Left hindlimb (tissue), 1 donor: ENCODE measurements around the gene SLC25A19.
A peak's percentile ranks its signal among the peaks of the same experiment; 100 is the strongest.
"Not testable (repeated sequence)": the region's sequence is repeated elsewhere in the genome, so short reads cannot be mapped to it uniquely, and the experiment has no call there.

ENCODE experiments used
- DNase-seq: peaks from one replicate; pipeline ENCODE4 v3.0.0-alpha.2; 2018

Gene SLC25A19

DNA sequence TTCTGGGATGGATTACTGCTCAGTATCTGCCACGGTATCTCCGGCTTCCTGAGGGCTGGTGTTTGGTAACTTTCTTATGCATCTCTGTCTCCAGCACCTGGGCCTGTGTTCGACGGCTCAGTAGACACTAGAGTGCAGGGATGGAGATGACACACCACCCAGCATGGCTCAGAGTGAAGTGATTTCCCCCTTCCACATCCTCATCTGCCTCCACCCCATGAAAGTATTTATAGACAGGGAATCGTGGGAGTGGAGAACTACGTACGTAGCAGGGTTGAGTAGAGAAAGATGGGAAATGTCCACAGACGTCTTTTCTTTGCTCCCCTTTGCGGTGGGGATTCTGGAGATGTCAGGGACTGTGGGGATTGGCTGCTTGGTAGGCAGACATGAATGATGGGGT, 11.8 kb upstream of the SLC25A19 start:
- no peak for DNase-seq

DNA sequence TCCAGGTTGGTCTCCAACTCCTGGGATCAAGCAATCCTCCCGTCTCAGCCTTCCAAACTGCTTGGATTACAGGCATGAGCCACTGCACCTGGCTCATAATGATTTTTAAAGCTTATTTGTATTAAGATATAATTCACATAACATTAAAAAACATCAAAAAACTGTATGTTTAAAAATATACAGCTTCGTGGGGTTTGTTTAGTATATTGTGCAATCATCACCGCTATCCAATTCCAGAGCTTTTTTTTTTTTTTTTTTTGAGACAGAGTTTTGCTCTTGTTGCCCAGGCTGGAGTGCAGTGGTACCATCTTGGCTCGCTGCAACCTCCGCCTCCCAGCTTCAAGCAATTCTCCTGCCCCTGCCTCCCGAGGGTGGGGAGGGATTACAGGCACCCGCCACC, 11.0 kb upstream of the SLC25A19 start:
- DNase-seq: no peak

DNA sequence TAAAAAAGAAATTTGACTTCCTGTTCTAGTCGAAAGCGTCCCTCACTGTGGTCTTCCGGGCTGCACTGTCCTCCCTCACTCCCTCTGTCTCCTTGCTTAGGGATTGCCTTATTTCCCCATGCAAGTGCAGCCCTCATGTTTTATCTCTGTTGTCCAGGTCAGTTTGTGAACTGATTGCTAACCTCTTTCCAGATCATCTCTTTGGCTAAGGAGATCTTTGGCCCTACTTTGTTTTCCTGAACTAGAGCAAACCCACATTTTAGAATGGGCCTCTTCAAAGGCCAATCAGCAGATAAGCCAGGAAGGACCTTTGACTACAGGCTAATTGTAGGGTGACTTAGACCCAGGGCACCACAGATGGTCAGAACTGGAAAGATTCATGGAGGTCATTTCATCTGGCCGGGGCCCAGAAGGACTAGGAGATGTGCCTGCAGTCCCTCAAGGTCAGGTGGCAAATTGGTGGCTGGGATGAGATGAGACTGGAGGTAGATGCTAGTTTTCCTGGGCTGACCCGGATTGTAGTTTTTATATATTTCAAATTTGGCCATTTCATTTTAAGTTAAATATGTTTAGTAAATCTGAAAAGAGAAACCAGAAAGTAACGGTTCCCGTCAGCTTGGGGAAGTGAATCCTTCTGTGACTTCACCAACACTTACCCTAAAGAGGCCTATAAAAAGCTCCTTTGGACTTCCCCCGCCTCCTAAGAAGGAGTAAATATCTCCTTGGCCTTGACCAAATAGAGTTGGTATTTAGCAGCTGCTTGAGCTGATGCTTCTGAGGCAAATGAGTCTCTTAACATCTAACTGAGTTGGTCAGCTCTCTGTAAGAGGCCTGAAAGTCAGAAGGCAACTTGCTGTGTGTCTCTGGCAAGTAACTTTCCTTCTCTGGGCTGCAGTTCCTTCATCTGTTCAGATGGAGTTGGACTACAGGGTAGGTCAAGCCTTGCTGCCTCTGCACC, 6.2 kb upstream of the SLC25A19 start:
- no peak for DNase-seq

DNA sequence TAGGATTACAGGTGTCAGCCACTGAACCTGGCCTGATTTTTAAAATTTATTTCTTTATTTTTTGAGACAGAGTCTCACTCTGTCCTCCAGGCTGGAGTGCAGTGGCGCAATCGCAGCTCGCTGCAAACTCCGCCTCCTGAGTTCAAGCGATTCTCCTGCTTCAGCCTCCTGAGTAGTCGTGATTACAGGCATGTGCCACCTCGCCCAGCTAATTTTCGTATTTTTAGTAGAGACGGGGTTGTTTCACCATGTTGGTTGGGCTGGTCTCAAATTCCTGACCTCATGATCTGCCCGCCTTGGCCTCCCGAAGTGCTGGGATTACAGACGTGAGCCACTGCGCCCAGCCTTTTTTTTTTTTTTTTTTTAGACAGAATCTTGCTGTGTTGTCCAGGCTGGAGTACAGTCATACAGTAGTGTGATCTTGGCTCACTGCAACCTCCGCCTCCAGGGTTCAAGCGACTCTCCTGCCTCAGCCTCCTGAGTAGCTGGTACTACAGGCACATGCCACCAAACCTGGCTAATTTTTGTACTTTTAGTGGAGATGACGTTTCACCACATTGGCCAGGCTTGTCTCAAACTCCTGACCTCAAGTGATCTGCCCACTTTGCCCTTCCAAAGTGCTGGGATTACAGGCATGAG, 3.7 kb upstream of the SLC25A19 start:
- DNase-seq: not testable (repeated sequence)

DNA sequence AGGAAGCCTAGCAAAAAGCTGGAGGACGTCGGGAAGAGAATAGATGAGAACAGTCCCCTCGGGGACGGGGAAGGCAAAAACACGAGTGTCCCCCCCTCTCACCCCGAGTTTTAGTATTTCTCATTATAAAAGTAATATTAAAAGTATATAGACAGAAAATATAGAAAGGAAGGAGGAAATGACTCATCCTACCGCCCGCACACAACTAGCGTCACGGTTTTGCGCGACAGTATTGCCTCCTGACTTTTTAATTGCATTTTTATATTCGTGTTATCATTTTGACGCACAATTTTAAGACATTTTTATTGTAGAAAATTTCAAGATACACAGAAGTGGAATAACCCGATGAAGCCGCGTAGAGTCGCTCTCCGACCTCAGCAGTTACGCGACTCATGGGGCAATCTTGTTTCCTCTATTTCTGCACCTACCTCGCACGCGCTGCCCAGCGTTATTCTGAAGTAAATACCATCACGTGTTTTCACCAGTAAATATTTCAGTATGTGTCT, 652 bp upstream of the SLC25A19 start:
- DNase-seq: no peak

DNA sequence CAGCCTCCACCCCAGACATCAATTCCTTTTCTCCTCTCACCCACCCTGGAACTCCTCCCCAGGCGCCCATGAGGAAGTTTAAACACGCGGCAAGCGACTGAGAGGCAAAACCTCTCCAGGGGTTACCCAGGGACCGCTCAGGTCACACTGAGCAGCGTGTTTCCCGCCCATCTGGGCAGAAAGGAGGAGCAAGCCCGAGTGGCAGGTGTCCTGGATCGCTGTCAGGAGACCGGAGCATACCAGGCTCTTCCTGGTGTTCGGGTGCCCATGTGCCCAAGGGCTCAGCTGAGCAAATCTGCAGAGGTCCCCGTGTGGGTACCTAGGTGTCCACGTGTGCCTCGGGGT, 491 bp downstream of the SLC25A19 start:
- peak; percentile 43 for DNase-seq

DNA sequence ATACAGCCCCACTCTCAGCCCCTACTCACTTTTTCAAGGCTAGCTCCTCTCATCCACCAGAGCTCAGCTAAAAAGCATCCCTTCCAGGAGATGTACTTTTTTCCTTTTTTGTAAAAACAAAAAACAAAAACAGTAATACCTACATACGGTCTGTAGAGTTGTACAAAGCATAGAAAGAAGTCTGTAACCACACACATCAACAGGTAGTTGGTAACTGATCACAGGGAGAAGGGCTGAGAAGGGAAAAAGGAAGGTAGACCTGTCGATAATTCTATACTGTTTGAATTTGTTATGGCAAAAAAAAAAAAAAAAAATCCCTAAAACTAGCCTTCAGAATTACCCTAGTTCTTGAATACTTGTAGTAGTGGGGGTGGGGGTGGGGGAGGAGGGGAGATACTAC, 874 bp downstream of the SLC25A19 start:
- DNase-seq: no peak

DNA sequence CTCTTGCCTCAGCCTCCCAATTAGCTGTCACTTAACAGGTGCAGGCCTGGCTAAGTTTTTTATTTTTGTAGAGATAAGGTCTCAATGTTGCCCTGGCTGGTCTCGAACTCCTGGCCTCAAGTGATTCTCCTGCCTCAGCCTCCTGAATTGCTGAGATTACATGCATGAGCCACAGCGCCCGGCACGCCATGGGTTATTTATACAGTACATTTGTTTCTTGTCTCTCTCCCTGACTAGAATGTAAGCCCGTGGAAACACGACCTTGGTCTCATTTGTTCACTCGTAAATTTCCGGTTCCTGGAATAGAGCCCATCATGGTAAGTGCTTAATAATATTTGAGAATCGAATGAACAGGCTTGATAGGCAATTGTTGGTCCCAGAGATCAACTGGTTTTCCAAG, 2.0 kb downstream of the SLC25A19 start:
- no peak for DNase-seq

DNA sequence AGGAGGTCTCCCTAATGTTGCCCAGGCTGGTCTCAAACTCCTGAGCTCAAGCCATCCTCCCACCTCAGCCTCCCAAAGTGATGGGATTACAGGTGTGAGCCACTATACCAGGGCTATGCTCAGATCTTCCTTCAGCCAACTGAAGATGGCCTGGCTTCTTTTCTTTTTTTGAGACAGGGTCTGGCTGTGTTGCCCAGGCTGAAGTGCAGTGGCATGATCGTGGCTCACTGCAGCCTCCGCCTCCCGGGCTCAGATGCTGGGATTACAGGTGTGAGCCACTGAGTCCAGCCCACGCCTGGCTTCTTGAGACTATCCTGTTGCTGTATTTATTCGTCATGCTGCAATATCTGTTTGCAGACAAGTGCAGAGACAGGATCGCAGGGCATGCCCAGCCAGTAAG, 4.1 kb downstream of the SLC25A19 start:
- DNase-seq: no peak

DNA sequence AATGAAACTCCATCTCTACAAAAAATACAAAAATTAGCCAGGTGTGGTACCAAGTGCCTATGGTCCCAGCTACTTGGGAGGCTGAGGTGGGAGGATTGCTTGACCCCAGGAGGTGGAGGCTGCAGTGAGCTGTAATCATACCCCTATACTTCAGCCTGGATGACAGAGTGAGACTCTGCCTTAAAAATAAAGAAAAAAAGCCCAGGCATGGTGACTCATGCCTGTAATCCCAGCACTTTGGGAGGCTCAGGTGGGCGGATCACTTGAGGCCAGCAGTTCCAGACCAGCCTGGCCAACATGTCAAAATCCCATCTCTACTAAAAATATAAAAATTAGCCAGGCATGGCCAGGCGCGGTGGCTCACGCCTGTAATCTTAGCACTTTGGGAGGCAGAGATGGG, 9.0 kb downstream of the SLC25A19 start:
- DNase-seq: not testable (repeated sequence)

DNA sequence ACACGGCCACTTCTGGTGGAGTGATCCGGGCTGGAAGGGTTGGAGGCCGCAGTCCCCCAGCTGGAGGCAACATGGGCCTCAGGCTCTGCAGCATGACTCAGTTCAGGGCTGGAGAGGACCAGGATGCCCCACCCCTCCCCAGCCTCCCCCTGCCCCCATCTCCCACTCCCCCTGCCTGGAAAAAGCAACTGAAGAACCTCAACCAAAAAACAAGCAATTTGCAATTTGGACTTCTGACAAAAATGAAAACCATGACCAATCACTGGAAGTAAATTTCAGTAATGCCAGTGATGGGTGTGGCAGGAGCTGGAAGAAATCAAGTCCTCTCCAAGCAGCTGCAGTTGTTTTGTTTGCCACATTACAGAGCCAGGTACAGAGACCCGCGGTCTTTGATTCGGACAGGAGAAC, 11.6 kb downstream of the SLC25A19 start:
- DNase-seq: no peak

DNA sequence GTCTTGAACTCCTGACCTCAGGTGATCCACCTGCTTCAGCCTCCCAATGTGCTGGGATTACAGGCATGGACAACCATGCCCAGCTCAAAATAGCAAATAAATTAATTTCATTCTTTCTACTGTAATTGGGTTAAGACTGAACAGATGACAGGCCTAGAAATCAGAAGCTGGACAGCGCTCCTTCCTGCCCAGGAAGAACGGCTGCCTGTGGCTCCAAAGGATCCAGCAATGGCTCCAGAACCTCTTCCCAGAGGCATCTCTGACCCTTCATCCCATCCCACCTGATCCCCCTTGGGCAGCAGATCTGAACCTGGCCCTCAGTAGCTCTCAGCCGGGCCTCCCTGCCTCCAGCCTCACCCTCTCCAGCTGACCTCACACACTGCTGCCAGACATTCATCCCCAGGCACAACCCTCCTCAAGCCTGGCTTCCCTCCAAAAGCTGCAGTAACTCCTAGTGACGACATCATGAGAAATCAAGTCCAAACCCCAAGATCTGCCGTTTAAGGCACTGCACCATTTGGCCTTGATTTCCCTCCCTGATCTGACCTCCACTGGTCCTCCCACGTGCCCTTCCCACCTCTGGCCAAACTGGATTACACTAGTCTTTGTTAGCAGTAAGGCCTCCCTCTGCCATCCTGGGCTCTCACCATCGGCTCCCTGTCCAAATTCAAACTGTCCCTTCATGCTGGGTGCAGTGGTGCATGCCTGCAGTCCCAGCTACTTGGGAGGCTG, 15.1 kb downstream of the SLC25A19 start:
- DNase-seq: no peak

DNA sequence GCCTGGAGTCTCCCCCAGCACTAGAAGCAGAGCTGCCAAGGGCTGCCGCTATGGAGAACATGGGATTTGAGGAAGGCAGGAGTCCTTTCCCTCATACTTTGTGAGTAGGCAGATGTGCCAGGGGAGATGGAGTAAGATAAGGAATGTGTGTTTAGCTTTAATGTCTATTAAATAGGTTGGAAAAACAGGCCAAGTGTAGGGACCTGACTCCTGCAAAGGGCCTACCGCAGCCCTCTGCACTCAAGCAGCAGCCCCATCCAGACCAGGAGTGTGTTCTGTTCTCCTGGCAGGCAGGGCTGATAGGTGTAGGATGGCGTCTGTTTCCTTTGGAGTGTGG, 16.4 kb downstream of the SLC25A19 start:
- no peak for DNase-seq

DNA sequence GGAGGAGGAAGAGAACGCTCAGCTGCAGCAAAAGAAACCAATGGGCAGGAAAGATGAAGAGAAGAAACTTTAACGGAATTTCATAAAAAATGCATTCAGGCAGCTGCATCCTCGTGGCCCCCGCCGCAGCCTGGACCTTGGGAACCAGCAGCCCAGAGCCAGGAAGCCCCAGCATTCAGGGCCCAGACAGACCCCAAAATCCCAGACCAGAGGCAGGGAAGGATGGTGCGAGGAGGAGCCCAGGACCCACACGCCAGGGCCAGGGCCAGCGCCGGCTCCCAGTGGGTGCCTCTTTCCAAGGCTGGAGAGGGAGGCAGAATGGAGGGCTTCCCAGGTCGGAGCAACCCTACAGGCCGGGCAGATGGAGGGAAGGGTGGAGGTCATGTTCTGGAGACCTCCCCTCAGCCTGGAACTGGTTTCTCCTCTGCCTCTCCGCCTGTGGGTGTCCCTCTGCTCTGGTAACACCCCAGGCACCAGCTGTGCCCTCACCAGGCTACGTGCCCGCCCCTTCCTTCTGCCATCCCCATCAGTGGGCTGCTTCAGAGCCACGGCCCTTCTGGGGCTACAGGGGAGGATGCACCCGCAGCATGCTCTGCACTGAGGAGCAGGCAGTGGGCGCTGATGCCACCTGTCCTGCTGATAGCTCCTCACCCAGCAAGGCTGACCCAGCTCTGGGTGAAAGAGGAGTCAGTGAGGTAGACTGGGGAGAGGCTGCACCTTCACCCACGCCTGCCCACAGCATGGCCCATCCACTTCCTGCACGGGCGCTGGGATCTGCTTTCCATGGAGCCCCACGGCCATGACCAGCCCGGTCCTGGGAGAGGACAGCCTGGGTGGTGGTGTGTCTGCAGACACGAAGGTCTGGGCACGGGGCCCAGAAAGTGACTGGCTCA, 17.0 kb downstream of the SLC25A19 start:
- DNase-seq: no peak

DNA sequence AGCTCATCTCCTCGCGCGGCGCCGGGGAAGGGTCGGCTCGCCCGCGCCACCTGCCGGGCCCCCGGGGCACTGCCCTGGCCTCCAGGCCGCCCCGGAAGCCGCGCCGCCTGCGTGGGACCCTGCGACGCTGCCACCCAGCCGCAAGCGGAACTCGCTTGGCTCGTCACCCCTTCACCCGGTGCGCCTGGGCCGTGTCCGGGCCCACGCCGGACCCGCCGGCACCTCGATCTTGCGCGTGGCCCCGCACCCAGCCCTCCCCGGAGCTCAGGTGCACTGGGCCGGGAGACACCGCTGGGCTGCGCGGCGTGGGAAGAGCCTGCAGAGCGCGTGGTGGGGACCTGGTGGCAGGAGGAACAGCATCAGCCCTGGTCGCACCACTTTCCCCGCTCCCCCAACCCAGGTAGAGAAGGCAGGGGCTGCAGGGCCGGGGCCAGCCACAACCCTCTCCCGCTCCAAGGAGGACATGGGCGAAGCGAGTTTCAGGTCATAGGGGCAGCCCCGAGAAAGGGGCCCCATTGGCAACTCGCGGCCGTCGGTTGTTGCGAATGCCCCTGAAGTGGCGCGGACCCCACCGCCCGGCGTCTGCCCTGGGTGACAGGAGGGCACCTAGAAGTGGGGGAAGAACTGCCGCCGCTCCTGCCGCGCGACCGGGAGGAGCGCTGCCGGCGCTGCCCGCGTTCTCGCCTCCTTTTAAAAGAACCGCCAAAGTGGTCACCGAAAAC, 17.8 kb downstream of the SLC25A19 start:
- DNase-seq: peak; percentile 85

DNA sequence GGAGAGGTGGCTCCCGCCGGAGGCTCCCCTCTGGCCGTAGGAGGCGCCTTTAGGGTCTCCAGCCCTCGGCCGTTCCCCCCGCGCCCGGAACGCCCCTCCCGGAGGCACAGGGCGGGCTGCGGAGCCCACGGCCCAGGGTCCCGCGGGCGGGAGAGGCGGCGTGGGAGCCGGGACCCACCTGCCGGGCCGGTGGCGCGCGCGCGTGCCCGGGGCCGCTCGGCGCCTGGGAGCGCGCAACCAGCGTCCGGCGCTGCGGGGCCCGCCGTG, 18.3 kb downstream of the SLC25A19 start, which contains the start of gene MIF4GD:
Gene MIF4GD, minus strand, starts transcription at position 266 of the 267 bp plus-strand sequence. CDS start 1,036 bp downstream, outside the sequence.
- DNase-seq: no peak

DNA sequence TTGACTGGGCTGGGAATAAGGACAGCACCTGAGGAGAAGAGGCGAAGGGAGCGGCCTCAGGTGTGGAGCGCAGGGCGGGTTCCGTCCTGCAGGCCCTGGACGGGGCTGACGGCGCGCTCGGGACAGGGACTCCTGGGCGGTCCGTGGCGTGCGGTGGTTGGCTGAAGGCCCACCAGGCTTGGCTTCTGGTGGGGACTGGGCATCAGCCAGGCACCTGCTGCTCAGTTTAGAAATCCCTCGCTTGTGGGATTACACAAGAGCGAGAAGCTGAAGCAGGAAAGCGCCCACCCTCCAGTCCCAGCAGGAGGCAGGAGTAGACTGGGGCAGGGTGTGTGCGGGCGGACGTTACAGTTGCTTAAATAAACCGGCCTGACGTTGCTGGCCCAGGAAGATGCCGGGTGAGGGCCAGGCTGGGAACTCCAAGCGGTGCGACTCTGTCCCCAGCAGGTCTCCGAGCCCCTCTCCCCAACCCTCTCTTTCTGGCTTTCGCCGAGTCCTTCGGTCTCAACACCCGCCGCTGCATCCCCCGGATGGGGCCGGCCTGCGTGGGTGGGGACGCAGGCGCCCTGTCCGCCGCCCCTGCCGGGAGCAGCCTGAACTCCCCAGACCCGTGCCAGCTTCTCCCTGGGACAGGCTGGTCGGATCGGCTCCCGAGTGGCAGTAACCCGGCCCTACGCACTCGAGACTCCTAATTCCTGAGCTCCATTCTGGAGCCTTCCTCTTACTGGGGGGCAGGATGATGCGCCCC, 18.8 kb downstream of the SLC25A19 start:
- DNase-seq: peak; percentile 79

DNA sequence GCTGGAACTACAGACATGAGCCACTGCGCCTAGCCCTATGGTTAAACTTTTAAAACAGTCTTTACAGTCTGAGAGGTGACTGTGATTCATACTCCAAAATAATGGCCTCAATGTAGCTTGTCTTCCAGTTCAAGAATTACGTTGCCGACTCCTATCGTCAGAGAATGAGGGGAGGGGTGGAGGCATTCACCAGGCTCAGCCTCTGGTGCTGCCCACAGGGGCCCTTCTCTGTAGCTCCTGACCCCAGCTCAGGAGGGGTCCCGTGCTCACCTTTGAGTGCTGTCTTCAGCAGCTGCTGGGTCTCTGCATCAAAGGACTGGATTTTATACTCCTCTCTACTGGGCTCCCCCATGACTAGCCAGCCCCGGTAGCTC, 19.4 kb downstream of the SLC25A19 start:
- no peak for DNase-seq

DNA sequence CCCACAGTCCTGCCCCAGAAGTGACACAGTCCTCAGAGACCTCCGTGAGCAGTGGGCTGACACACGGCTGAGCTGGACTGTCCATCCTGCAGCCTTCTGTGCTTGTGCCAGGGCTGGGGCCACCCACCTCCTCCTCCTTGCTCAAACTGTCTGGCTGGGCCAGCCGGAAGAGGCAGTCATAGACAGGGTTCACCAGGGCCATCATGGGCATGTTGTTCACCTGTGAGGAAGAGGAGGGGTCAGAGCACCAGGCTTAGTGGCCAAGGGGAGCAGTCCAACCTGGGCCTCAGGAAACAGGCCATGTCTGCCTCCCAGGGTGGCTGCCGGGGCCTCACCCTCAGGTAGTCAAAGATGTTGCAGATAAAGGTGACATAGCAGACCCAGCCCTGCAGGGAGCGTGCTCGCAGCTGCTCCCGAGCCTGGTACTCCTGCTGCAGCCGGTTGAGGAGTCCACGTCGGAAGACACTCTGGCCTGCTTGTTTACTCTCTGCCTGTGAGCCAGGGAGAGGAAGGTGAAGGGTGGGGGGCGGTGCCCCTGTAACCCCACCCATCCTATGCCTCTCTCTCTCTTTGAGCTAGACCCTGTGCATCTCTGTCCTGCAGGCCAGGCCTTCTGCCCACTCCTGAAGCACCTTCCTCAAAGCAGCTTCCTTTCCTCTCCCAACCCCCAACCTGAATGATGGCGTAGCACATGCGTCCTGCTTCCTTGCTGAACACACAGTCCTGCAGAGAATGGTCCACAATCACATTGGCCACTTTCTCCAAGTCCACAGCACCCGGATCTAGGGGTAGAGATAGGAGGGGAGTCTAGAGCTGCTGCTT, 21.6 kb downstream of the SLC25A19 start:
- no peak for DNase-seq

DNA sequence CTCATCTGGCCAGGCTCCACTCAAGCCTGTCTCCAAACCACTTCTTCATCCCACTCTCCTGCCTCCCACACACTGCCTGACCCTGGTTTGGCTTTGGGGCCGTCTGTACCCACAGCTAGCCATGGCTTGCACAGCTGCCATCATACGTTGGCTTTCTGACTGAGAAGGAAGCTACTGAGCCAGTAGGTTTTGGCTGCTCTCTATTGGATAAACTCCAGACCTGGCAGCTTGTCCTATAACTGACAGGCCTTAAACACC, 22.2 kb downstream of the SLC25A19 start:
- no peak for DNase-seq
